Measurements from ENCODE around the gene SLC51B.
A peak's percentile ranks its signal among the peaks of the same experiment; 100 is the strongest.

DNA sequence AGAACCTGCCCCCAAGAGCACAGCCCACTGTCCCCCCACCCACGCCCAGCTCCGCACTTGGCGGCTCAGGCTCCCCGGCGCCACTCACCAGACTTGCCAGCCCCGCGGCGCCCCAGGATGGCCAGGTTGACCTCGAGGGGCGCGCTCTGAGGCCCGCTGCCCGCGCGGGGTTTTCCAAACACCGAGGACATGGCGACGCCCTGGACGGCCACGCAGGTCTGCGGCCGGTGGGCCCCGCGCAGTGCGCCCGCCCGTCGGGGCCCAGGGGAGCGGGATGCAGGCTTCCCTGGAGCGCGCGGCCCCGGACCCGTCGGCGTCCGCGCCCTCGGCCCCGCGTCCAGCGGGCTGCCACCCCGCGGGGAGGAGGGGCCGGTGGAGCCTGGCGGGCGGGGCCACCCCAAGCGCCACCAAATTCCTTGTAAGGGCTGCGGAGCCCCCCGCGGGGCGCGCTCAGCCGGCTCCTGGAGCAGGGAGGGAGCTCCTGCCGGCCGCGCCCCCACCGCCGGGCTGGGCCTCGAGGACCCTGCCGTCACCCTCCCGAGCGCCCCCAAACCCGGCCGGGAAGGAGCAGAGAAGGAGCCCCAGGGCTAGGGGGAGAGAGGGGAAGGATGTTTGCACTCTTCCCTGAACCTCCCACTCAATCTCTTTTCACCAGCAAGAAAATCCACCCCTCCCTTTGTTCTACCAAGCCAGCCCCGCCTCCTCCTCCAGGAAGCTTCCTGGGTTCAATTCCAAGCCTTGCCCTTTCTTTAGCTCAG lies 22.6 kb downstream of the SLC51B start, which contains the start of gene RASL12:
- TF ChIP-seq, protein P1, sequence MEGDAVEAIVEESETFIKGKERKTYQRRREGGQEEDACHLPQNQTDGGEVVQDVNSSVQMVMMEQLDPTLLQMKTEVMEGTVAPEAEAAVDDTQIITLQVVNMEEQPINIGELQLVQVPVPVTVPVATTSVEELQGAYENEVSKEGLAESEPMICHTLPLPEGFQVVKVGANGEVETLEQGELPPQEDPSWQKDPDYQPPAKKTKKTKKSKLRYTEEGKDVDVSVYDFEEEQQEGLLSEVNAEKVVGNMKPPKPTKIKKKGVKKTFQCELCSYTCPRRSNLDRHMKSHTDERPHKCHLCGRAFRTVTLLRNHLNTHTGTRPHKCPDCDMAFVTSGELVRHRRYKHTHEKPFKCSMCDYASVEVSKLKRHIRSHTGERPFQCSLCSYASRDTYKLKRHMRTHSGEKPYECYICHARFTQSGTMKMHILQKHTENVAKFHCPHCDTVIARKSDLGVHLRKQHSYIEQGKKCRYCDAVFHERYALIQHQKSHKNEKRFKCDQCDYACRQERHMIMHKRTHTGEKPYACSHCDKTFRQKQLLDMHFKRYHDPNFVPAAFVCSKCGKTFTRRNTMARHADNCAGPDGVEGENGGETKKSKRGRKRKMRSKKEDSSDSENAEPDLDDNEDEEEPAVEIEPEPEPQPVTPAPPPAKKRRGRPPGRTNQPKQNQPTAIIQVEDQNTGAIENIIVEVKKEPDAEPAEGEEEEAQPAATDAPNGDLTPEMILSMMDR (conservative IDR thresholded peaks at IDR 0.05 in 1 of 2, IDR thresholded peaks at IDR 0.05 in 1 of 2; ENCODE audit: extremely low read depth in 1 of 2, insufficient read depth in 1 of 2, low read depth in 1 of 2, low read length in 2 of 2): no peak
- TF ChIP-seq EZH2 (IDR thresholded peaks at IDR 0.05; ENCODE audit: borderline replicate concordance, low read length): peak; percentile 58

All from mammary epithelial cell (primary cell).